Panc1 (cell line): ENCODE data around the gene CHP2. TPM values are rescaled to one million over a fixed set of nuclear protein-coding genes. Genes with fewer than 3 reads are reported as not detected.

Experiments used
- ATAC-seq: fragments of 200-7000 bp; cut with Tn5 transposase; 2 replicates; pipeline ENCODE4 v1.9.1; 2020; ENCODE audit warnings: mild to moderate bottlenecking, moderate library complexity
- BruUV-seq: library from RNA; stranded (reverse); fragments of 400-500 nt; replicated peaks from 2 replicates; lab custom pipeline; 2021; lab: Mats Ljungman, UMichigan
- CTCF ChIA-PET: fragments of 300-600 bp; sonication (Branson Sonifier 250); formaldehyde crosslinking; loops from one replicate; lab custom pipeline; 2022; ENCODE audit warnings: antibody characterized with exemption; lab: Charles Lee
- POLR2A ChIA-PET: fragments of 300-600 bp; sonication (Branson Sonifier 250); formaldehyde crosslinking; loops from one replicate; lab custom pipeline; 2022; ENCODE audit warnings: antibody characterized with exemption; lab: Charles Lee
- DNase-seq: peaks from one replicate; pipeline ENCODE4 v3.0.0-alpha.2; 2010; ENCODE audit warnings: low read depth, low spot score
- H3K27ac ChIP-seq: 2 replicates; pipeline ENCODE4 v1.5.1; 2011; ENCODE audit warnings: mild to moderate bottlenecking, low read length, inconsistent platforms
- H3K27me3 ChIP-seq: fragments of 200-500 bp; sonication (Bioruptor generic); 2 replicates; pipeline ENCODE4 v1.6.0; 2014; ENCODE audit warnings: low read length, inconsistent platforms; ENCODE audit not compliant: control insufficient read depth, insufficient read depth
- H3K36me3 ChIP-seq: fragments of 200-500 bp; sonication (Bioruptor generic); 2 replicates; pipeline ENCODE4 v1.5.1; 2014; ENCODE audit warnings: inconsistent platforms, mild to moderate bottlenecking, low read length, moderate library complexity; ENCODE audit not compliant: control insufficient read depth, insufficient read depth
- H3K4me1 ChIP-seq: 2 replicates; pipeline ENCODE4 v1.5.1; 2011; ENCODE audit warnings: inconsistent platforms, mild to moderate bottlenecking, low read length, moderate library complexity; ENCODE audit not compliant: control insufficient read depth, insufficient read depth
- H3K4me3 ChIP-seq, 2 experiments: 2 replicates each; pipeline ENCODE4 v1.5.1; 2011 to 2012; ENCODE audit warnings: low read depth in 2 of 2, low read length in 2 of 2, mild to moderate bottlenecking in 2 of 2, inconsistent platforms in 1 of 2, moderate library complexity in 1 of 2
- H3K9me3 ChIP-seq: fragments of 200-500 bp; sonication (Bioruptor generic); 2 replicates; pipeline ENCODE4 v1.5.1; 2014; ENCODE audit warnings: low read depth, mild to moderate bottlenecking, inconsistent platforms, low read length, moderate library complexity; ENCODE audit not compliant: control insufficient read depth, insufficient read depth
- POLR2AphosphoS5 ChIP-seq: IDR thresholded peaks from 2 replicates; pipeline ENCODE4 v1.6.1; 2012; ENCODE audit warnings: mild to moderate bottlenecking, low read depth, low read length, moderate library complexity
- SIN3A ChIP-seq: IDR thresholded peaks from 2 replicates; pipeline ENCODE4 v1.6.1; 2012; ENCODE audit warnings: low read depth, mild to moderate bottlenecking, low read length, moderate library complexity, borderline replicate concordance; ENCODE audit not compliant: insufficient read depth
- TCF7L2 ChIP-seq: IDR thresholded peaks from 2 replicates; pipeline ENCODE4 v1.6.1; 2011; ENCODE audit warnings: mild to moderate bottlenecking, low read depth, low read length, inconsistent platforms
- in situ Hi-C: cut with HindIII; loops from 2 replicates; pipeline ENCODE4 v1.10.0; 2016; ENCODE audit warnings: low sequenced_read_pairs, low pct_unique_long_range_greater_than_20kb
- intact Hi-C: fragments of 100-400 bp; cut with micrococcal nuclease; formaldehyde crosslinking; loops from one replicate; pipeline ENCODE4 v1.10.0; 2022; ENCODE audit not compliant: unreplicated experiment
- total RNA-seq: library from RNA; stranded (reverse); gene quantifications from one replicate; pipeline ENCODE4 v1.2.1, GENCODE V29; 2021; ENCODE audit not compliant: unreplicated experiment
- TF ChIP-seq, protein P1 (sequence below): fragments of 450-650 bp; IDR thresholded peaks from 2 replicates; pipeline ENCODE4 v1.5.1; 2017; ENCODE audit warnings: mild to moderate bottlenecking
- TF ChIP-seq, protein P2 (sequence below), 2 experiments: IDR thresholded peaks; 2 replicates each; pipeline ENCODE4 v1.6.1; 2011 to 2012; ENCODE audit warnings: low read depth in 2 of 2, control low read depth in 1 of 2, low read length in 1 of 2, mild to moderate bottlenecking in 1 of 2, moderate library complexity in 1 of 2; ENCODE audit not compliant: insufficient read depth in 1 of 2

Gene CHP2
- total RNA-seq, 1 experiment from 2014 or later: not detected

DNA sequence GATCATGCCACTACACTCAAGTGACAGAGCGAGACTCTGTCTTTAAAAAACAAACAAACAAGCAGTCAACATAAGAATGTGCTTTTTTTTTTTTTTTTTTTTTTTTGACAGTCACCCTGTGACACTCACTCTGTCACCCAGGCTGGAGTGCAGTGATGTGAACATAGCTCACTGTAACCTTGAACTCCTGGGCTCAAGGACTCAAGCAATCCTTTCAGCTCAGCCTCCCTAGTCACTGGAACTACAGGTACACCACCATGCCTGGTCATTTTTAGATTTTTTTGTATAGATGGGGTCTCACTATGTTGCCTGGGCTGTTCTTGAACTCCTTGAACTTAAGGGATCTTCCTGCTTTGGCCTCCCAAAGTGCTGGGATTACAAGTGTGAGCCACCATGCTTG is 15.3 kb upstream of the CHP2 start:
- Histone ChIP-seq H3K4me1 (no peaks in the 10 kb centered on the region), H3K4me3 (no peak overlapping the region), H3K27me3 (peaks cover 11% of the 10 kb centered on the region; the same call in 1 of the 2 replicates), H3K27ac (no peak overlapping the region), H3K9me3 (no peaks in the 10 kb centered on the region), H3K36me3 (no peaks in the 10 kb centered on the region)
- no peak for ATAC-seq
- ChIA-PET POLR2A (no interaction called here), CTCF (no interaction called here)
- TF ChIP-seq TCF7L2 (no peak), POLR2AphosphoS5 (no peak), SIN3A (no peak)
- TF ChIP-seq, protein P1, sequence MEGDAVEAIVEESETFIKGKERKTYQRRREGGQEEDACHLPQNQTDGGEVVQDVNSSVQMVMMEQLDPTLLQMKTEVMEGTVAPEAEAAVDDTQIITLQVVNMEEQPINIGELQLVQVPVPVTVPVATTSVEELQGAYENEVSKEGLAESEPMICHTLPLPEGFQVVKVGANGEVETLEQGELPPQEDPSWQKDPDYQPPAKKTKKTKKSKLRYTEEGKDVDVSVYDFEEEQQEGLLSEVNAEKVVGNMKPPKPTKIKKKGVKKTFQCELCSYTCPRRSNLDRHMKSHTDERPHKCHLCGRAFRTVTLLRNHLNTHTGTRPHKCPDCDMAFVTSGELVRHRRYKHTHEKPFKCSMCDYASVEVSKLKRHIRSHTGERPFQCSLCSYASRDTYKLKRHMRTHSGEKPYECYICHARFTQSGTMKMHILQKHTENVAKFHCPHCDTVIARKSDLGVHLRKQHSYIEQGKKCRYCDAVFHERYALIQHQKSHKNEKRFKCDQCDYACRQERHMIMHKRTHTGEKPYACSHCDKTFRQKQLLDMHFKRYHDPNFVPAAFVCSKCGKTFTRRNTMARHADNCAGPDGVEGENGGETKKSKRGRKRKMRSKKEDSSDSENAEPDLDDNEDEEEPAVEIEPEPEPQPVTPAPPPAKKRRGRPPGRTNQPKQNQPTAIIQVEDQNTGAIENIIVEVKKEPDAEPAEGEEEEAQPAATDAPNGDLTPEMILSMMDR: no peak
- TF ChIP-seq, protein P2, sequence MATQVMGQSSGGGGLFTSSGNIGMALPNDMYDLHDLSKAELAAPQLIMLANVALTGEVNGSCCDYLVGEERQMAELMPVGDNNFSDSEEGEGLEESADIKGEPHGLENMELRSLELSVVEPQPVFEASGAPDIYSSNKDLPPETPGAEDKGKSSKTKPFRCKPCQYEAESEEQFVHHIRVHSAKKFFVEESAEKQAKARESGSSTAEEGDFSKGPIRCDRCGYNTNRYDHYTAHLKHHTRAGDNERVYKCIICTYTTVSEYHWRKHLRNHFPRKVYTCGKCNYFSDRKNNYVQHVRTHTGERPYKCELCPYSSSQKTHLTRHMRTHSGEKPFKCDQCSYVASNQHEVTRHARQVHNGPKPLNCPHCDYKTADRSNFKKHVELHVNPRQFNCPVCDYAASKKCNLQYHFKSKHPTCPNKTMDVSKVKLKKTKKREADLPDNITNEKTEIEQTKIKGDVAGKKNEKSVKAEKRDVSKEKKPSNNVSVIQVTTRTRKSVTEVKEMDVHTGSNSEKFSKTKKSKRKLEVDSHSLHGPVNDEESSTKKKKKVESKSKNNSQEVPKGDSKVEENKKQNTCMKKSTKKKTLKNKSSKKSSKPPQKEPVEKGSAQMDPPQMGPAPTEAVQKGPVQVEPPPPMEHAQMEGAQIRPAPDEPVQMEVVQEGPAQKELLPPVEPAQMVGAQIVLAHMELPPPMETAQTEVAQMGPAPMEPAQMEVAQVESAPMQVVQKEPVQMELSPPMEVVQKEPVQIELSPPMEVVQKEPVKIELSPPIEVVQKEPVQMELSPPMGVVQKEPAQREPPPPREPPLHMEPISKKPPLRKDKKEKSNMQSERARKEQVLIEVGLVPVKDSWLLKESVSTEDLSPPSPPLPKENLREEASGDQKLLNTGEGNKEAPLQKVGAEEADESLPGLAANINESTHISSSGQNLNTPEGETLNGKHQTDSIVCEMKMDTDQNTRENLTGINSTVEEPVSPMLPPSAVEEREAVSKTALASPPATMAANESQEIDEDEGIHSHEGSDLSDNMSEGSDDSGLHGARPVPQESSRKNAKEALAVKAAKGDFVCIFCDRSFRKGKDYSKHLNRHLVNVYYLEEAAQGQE (IDR thresholded peaks at IDR 0.05; ENCODE audit: insufficient read depth in 1 of 2, low read depth in 2 of 2, low read length in 1 of 2): no peak
- in situ Hi-C loops (no loop called here), intact Hi-C loops (loop anchor here (5.0 kb wide), 1 partner anchor 273 kb away; no protein-coding TSS in a partner anchor)
- no TSS peak for BruUV-seq
- no peak for DNase-seq

DNA sequence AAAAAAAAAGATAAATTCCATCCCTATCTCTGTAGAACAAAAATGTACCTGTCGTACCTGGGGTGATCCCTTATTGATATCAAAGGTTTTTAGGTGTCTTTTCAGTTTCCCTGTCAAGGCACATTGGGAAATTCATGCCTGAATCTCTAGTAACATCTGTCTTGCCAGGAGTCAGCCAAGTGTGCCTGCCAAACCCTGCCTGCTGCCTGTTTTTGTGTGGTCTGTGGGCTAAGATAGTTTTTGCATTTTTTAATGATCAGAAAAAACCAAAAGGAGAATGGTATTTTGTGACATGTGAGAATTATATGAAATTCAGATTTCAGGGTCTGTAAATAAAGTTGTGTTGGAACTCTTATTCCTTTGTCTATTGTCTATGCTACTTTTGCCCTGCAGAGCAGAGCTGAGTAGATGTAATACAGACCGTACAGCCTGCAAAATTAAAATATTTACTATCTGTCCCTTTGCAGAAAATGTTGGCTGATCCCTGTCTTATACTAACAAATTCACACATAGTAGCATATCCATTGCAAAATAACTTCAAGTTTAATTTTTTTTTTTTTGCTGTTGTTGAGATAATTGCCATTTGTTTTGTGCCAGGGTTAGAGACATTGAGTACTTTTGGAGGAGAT is 13.0 kb upstream of the CHP2 start:
- TF ChIP-seq TCF7L2 (no peak), POLR2AphosphoS5 (no peak), SIN3A (no peak)
- TF ChIP-seq, protein P1: no peak
- TF ChIP-seq, protein P2 (IDR thresholded peaks at IDR 0.05; ENCODE audit: insufficient read depth in 1 of 2, low read depth in 2 of 2, low read length in 1 of 2): no peak
- ChIA-PET CTCF (no interaction called here), POLR2A (no interaction called here)
- in situ Hi-C loops (no loop called here), intact Hi-C loops (no loop called here)
- Histone ChIP-seq H3K27me3 (peaks cover 11% of the 10 kb centered on the region; the same call in 1 of the 2 replicates), H3K4me1 (no peaks in the 10 kb centered on the region), H3K27ac (no peak overlapping the region), H3K4me3 (no peak overlapping the region), H3K36me3 (no peaks in the 10 kb centered on the region), H3K9me3 (no peaks in the 10 kb centered on the region)
- ATAC-seq (no peak), DNase-seq (no peak)
- BruUV-seq: no TSS peak
